GM12875 (cell line): ENCODE data around the gene FOXO6.

ENCODE experiments used
- H3K4me3 ChIP-seq: one replicate; pipeline ENCODE4 v1.5.1; 2011; ENCODE audit warnings: low read depth, low read length, control low read depth
- CTCF ChIP-seq: IDR thresholded peaks from 2 replicates; pipeline ENCODE4 v1.5.1; 2011; ENCODE audit warnings: low read depth, mild to moderate bottlenecking, control low read depth, inconsistent platforms, low read length, moderate library complexity, borderline replicate concordance; ENCODE audit not compliant: insufficient read depth

FOXO6 gene

GRCh38 chr1:41317361-41317760 lies 43.9 kb upstream of the FOXO6 start:
- TF ChIP-seq CTCF: no peak
- no peak overlapping the region for H3K4me3 ChIP-seq

GRCh38 chr1:41318135-41318534 lies 43.1 kb upstream of the FOXO6 start:
- TF ChIP-seq CTCF: no peak

GRCh38 chr1:41319106-41319755 lies 42.0 kb upstream of the FOXO6 start:
- no peak overlapping the region for H3K4me3 ChIP-seq
- no peak for TF ChIP-seq CTCF

More at GRCh38 chr1:41318135-41318534, 43.1 kb upstream of the FOXO6 start:
- H3K4me3 ChIP-seq: no peak overlapping the region

- no peak overlapping the region for H3K4me3 ChIP-seq
- TF ChIP-seq CTCF: no peak
These were observed 41.2 kb upstream of the FOXO6 start for GRCh38 chr1:41319807-41320711.

- no peak overlapping the region for H3K4me3 ChIP-seq
- TF ChIP-seq CTCF: no peak
These were observed 40.1 kb upstream of the FOXO6 start for GRCh38 chr1:41320895-41321676.

GRCh38 chr1:41322101-41322661 lies 39.1 kb upstream of the FOXO6 start:
- no peak for TF ChIP-seq CTCF
- no peak overlapping the region for H3K4me3 ChIP-seq
